Forelimb muscle (tissue), 1 donor: ENCODE data around the gene ZNF648. TPM values are rescaled to one million over a fixed set of nuclear protein-coding genes. Genes with fewer than 3 reads are reported as not detected.
"Not testable (repeated sequence)": the region's sequence is repeated elsewhere in the genome, so short reads cannot be mapped to it uniquely, and the experiment has no call there.

Source experiments
- DNase-seq: peaks from one replicate; pipeline ENCODE4 v3.0.0-alpha.2; 2013; ENCODE audit warnings: low read depth
- polyA plus RNA-seq: library from polyadenylated mRNA; unstranded; fragments of 120-200 nt; gene quantifications from one replicate; pipeline ENCODE4 v1.2.1, GENCODE V29; 2013; ENCODE audit not compliant: insufficient read length

ZNF648 gene
- polyA plus RNA-seq, 1 donor, result 0.16 TPM

DNA sequence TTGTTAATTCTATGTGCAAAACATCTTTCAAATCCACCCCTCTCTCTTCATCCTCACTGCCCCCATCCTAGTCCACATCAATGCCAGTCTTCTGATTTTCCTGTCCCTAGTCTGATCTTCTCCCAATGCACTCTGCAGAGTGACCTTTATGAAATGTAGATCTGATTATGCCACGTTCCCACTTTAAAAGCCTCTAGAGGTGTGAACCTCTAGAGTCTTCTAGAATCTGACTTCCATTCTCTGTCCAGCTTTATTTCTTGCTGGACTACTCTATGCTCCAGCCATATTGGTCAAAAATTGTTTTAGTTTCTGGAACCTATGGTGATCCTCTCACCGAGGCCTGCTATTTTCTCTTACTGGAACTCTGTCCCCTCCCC is 32.5 kb downstream of the ZNF648 start:
- DNase-seq, result no peak

DNA sequence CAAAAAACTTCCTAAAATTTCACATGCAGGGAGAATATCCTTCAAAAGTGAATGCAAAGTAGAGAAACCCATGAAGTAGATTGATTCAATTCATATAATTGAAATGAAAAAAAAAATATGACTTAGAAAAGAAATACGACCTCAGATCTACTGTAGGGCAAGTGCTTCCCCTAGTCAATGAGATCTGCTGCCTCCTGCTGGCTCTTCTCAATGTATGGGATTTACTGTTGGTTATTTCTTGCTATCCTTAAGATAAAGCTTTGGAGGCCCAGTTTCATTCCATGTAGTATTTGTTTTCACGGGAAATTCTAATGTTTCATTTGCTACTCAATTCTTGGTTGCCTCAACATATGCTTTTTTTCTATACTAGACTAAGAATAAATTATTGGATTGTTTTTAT is 46.2 kb downstream of the ZNF648 start:
- no peak for DNase-seq

GRCh38 chr1:182010800-182011370 is 50.6 kb downstream of the ZNF648 start:
- DNase-seq, result not testable (repeated sequence)

DNA sequence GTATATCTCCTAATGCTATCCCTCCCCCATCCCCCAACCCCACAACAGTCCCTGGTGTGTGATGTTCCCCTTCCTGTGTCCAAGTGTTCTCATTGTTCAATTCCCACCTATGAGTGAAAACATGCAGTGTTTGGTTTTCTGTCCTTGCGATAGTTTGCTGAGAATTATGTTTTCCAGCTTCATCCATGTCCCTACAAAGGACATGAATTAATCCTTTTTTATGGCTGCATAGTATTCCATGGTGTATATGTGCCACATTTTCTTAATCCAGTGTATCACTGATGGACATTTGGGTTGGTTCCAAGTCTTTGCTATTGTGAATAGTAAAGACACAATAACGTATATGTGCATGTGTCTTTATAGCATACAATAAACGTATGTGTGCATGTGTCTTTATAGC is 56.1 kb downstream of the ZNF648 start:
- not testable (repeated sequence) for DNase-seq

DNA sequence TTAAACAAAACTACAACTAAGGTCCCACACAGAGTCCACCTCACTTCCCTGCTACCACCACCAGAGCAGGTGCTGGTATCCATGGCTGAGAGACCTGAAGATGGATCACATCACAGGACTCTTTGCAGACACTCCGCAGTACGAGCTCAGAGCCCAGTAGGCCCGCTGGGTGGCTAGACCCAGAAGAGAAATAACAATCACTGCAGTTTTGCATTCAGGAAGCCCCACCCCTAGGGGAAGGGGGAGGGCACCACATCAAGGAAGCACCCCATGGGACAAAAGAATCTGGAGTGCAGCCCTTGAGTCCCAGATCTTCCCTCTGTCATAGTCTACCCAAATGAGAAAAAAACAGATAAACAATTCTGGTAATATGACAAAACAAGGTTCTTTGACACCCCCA is 56.9 kb downstream of the ZNF648 start:
- DNase-seq, result no peak
